PFSK-1 (cell line): ENCODE results near the gene DCTN3.

ENCODE experiments used
- FOXP2 ChIP-seq: optimal IDR thresholded peaks from 2 replicates; pipeline ENCODE3; 2011; ENCODE audit warnings: borderline replicate concordance, control low read depth, inconsistent platforms; ENCODE audit not compliant: insufficient read depth; ENCODE audit errors: extremely low read length, extremely low read depth
- POLR2AphosphoS5 ChIP-seq: IDR thresholded peaks from 2 replicates; pipeline ENCODE4 v1.6.1; 2012; ENCODE audit warnings: low read depth, mild to moderate bottlenecking, control low read depth, low read length, moderate library complexity
- REST ChIP-seq, 2 experiments: IDR thresholded peaks; 2 replicates each; pipeline versions ENCODE4 v1.6.1 to v1.8.0; 2011 to 2012; ENCODE audit warnings: low read depth in 2 of 2, low read length in 2 of 2, control low read depth in 1 of 2, inconsistent platforms in 1 of 2, mild to moderate bottlenecking in 1 of 2, moderate library complexity in 1 of 2; ENCODE audit not compliant: insufficient read depth in 1 of 2
- SIN3A ChIP-seq: IDR thresholded peaks from 2 replicates; pipeline ENCODE4 v1.6.1; 2012; ENCODE audit warnings: mild to moderate bottlenecking, low read length, moderate library complexity, borderline replicate concordance; ENCODE audit not compliant: insufficient read depth
- TAF1 ChIP-seq: IDR thresholded peaks from 2 replicates; pipeline ENCODE4 v1.6.1; 2012; ENCODE audit warnings: low read length, control low read depth, borderline replicate concordance; ENCODE audit not compliant: insufficient read depth

DNA sequence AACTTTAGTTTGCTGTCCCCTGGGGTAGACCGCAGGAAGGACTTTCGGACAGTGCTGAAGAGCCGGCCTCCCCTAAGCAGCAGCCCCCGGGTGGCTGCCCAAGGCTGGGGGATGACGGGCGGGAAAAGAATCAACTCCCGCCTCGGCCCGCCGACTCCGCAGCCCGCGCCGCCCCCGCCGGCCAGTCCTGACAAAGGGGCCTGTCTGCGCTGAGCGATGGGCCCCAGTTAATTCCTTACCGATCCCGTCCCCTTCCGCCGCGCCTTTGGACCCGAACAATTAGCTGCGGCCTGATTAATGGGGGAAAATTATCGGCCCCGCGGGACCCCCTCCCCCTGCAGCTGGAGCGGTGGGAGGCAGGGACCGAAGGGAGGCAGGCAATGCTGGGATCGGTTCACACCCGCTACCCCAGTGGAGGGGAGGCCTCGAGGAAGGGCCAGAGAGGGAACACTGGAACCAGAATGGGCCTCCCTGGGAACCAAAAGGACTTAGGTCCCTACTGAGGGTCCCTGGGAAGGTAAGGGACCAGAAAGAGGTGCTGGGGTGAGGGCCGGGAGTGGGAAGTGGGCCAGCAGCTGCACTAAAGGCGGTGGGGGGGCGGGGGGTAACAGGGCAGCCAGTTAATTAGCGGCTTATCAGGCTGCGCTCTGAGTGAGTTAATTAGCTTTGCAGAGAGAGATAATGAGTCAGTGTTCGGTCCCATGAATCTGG lies 4.3 kb upstream of the DCTN3 start:
- no peak for TF ChIP-seq POLR2AphosphoS5
- no peak for TF ChIP-seq REST (IDR thresholded peaks at IDR 0.05; ENCODE audit: insufficient read depth in 1 of 2, low read depth in 2 of 2, low read length in 2 of 2)
- TF ChIP-seq SIN3A = no peak
- no peak for TF ChIP-seq TAF1
- TF ChIP-seq FOXP2 = no peak
